IgD-negative memory B cell (primary cell): Measurements from ENCODE around the gene FAXC. TPM values are rescaled to one million over a fixed set of nuclear protein-coding genes. Genes with fewer than 3 reads are reported as not detected.
A peak's percentile ranks its signal among the peaks of the same experiment; 100 is the strongest.
"Not testable (repeated sequence)": the region's sequence is repeated elsewhere in the genome, so short reads cannot be mapped to it uniquely, and the experiment has no call there.

Source experiments
- H3K27ac Mint-ChIP-seq, 3 donors: one replicate each; pipeline ENCODE4 v1.8.0; 2020 to 2022; ENCODE audit warnings: mild to moderate bottlenecking in 3 of 3, mixed read lengths in 3 of 3, moderate library complexity in 1 of 3
- H3K27me3 Mint-ChIP-seq: one replicate; pipeline ENCODE4 v1.8.0; 2021; ENCODE audit warnings: mixed read lengths
- H3K36me3 Mint-ChIP-seq: one replicate; pipeline ENCODE4 v1.8.0; 2020; ENCODE audit warnings: mild to moderate bottlenecking, mixed read lengths
- H3K4me1 Mint-ChIP-seq, 3 donors: one replicate each; pipeline ENCODE4 v1.8.0; 2020 to 2022; ENCODE audit warnings: mixed read lengths in 3 of 3, mild to moderate bottlenecking in 1 of 3
- H3K4me3 Mint-ChIP-seq, 4 donors: one replicate each; pipeline ENCODE4 v1.8.0; 2020 to 2022; ENCODE audit warnings: mild to moderate bottlenecking in 4 of 4, mixed read lengths in 4 of 4, moderate library complexity in 3 of 4
- H3K9me3 Mint-ChIP-seq, 3 donors: one replicate each; pipeline ENCODE4 v1.8.0; 2020 to 2021; ENCODE audit warnings: mixed read lengths in 3 of 3, mild to moderate bottlenecking in 1 of 3
- polyA plus RNA-seq: library from polyadenylated mRNA; unstranded; fragments of 300-500 nt; fragmentation: Illumina TruSeq; gene quantifications from one replicate; pipeline ENCODE4 v1.2.3, GENCODE V29; 2021

FAXC gene
- polyA plus RNA-seq, 1 donor from 2014 or later, result not detected

- Mint-ChIP-seq H3K4me3 (no peak overlapping the region), H3K27me3 (peaks cover 36% of the 10 kb centered on the region), H3K9me3 (peaks cover 0 to 2% (median 0%) of the 10 kb centered on the region in 3 donors)
These were observed 3.7 kb upstream of the FAXC start for GRCh38 chr6:99353126-99353525.

GRCh38 chr6:99350573-99350972 is 1.1 kb upstream of the FAXC start:
- no peaks in the 10 kb centered on the region for H3K36me3 Mint-ChIP-seq
- H3K27me3 Mint-ChIP-seq, result peaks cover 38% of the 10 kb centered on the region
- peak overlapping the region in 2 of 4 donors; percentile 31 to 81 for H3K4me3 Mint-ChIP-seq

More at GRCh38 chr6:99353126-99353525, 3.7 kb upstream of the FAXC start:
- Mint-ChIP-seq H3K4me1 (peaks cover 3 to 6% (median 5%) of the 10 kb centered on the region in 3 donors), H3K27ac (no peak overlapping the region), H3K36me3 (no peaks in the 10 kb centered on the region)

GRCh38 chr6:99348288-99349170 is 945 bp downstream of the FAXC start:
- Mint-ChIP-seq H3K4me1 (peaks cover 3 to 6% (median 5%) of the 10 kb centered on the region in 3 donors), H3K27me3 (peaks cover 33% of the 10 kb centered on the region), H3K4me3 (peak overlapping the region in 2 of 4 donors; percentile 24 to 80), H3K27ac (no peak overlapping the region), H3K36me3 (no peaks in the 10 kb centered on the region), H3K9me3 (peaks cover 0 to 2% (median 0%) of the 10 kb centered on the region in 3 donors)

More at GRCh38 chr6:99350573-99350972, 1.1 kb upstream of the FAXC start:
- Mint-ChIP-seq H3K9me3 (no peaks in the 10 kb centered on the region), H3K27ac (no peak overlapping the region), H3K4me1 (peaks cover 3 to 6% (median 5%) of the 10 kb centered on the region in 3 donors)

GRCh38 chr6:99347804-99348203 is 1.7 kb downstream of the FAXC start:
- Mint-ChIP-seq H3K27me3 (peaks cover 28% of the 10 kb centered on the region), H3K36me3 (no peaks in the 10 kb centered on the region), H3K4me1 (peaks cover 3 to 6% (median 5%) of the 10 kb centered on the region in 3 donors), H3K9me3 (peaks cover 0 to 2% (median 0%) of the 10 kb centered on the region in 3 donors), H3K27ac (no peak overlapping the region), H3K4me3 (no peak overlapping the region)

- no peak overlapping the region for H3K4me3 Mint-ChIP-seq
- H3K27me3 Mint-ChIP-seq, result peaks cover 30% of the 10 kb centered on the region
- H3K9me3 Mint-ChIP-seq, result peaks cover 0 to 2% (median 0%) of the 10 kb centered on the region in 3 donors
- peaks cover 5 to 7% (median 5%) of the 10 kb centered on the region in 3 donors for H3K4me1 Mint-ChIP-seq
- no peak overlapping the region for H3K27ac Mint-ChIP-seq
- no peaks in the 10 kb centered on the region for H3K36me3 Mint-ChIP-seq
These were observed 2.9 kb downstream of the FAXC start for GRCh38 chr6:99346595-99346994.

GRCh38 chr6:99345164-99345563 is 4.3 kb downstream of the FAXC start:
- Mint-ChIP-seq H3K4me3 (no peak overlapping the region), H3K27me3 (peaks cover 22% of the 10 kb centered on the region)

GRCh38 chr6:99344289-99344688 is 5.2 kb downstream of the FAXC start:
- peaks cover 19% of the 10 kb centered on the region for H3K27me3 Mint-ChIP-seq
- H3K36me3 Mint-ChIP-seq, result no peaks in the 10 kb centered on the region
- H3K9me3 Mint-ChIP-seq, result peaks cover 0 to 2% (median 0%) of the 10 kb centered on the region in 3 donors
- no peak overlapping the region for H3K27ac Mint-ChIP-seq
- no peak overlapping the region for H3K4me3 Mint-ChIP-seq
- H3K4me1 Mint-ChIP-seq, result peaks cover 0 to 5% (median 3%) of the 10 kb centered on the region in 3 donors

More at GRCh38 chr6:99345164-99345563, 4.3 kb downstream of the FAXC start:
- Mint-ChIP-seq H3K9me3 (peaks cover 0 to 2% (median 0%) of the 10 kb centered on the region in 3 donors), H3K4me1 (peaks cover 2 to 6% (median 5%) of the 10 kb centered on the region in 3 donors), H3K27ac (no peak overlapping the region), H3K36me3 (no peaks in the 10 kb centered on the region)

GRCh38 chr6:99341862-99342455 is 7.5 kb downstream of the FAXC start:
- Mint-ChIP-seq H3K27ac (no peak overlapping the region), H3K4me1 (peaks cover 0 to 5% (median 2%) of the 10 kb centered on the region in 3 donors), H3K4me3 (no peak overlapping the region), H3K36me3 (no peaks in the 10 kb centered on the region), H3K9me3 (peaks cover 0 to 2% (median 0%) of the 10 kb centered on the region in 3 donors), H3K27me3 (peaks cover 17% of the 10 kb centered on the region)

- no peaks in the 10 kb centered on the region for H3K36me3 Mint-ChIP-seq
- no peak overlapping the region for H3K4me3 Mint-ChIP-seq
- H3K9me3 Mint-ChIP-seq, result peaks cover 0 to 1% (median 0%) of the 10 kb centered on the region in 3 donors
- no peak overlapping the region for H3K27ac Mint-ChIP-seq
- H3K4me1 Mint-ChIP-seq, result peaks cover 2 to 8% (median 7%) of the 10 kb centered on the region in 3 donors
- H3K27me3 Mint-ChIP-seq, result peaks cover 20% of the 10 kb centered on the region
These were observed 11.3 kb downstream of the FAXC start for GRCh38 chr6:99338188-99338587.

GRCh38 chr6:99335298-99335697 is 14.2 kb downstream of the FAXC start:
- peaks cover 5 to 13% (median 11%) of the 10 kb centered on the region in 3 donors for H3K4me1 Mint-ChIP-seq
- H3K36me3 Mint-ChIP-seq, H3K9me3 Mint-ChIP-seq, H3K27ac Mint-ChIP-seq, H3K4me3 Mint-ChIP-seq: not testable (repeated sequence)
- peaks cover 14% of the 10 kb centered on the region for H3K27me3 Mint-ChIP-seq

GRCh38 chr6:99334526-99335127 is 14.8 kb downstream of the FAXC start:
- Mint-ChIP-seq H3K36me3 (peaks cover 2% of the 10 kb centered on the region), H3K9me3 (peaks cover 0 to 1% (median 0%) of the 10 kb centered on the region in 3 donors), H3K27me3 (peaks cover 14% of the 10 kb centered on the region), H3K4me1 (peaks cover 7 to 17% (median 14%) of the 10 kb centered on the region in 3 donors), H3K4me3 (no peak overlapping the region), H3K27ac (no peak overlapping the region)

GRCh38 chr6:99333068-99333467 is 16.4 kb downstream of the FAXC start:
- Mint-ChIP-seq H3K4me3 (no peak overlapping the region), H3K36me3 (peaks cover 2% of the 10 kb centered on the region), H3K27ac (no peak overlapping the region), H3K27me3 (peaks cover 6% of the 10 kb centered on the region), H3K4me1 (peaks cover 7 to 17% (median 14%) of the 10 kb centered on the region in 3 donors), H3K9me3 (peaks cover 0 to 1% (median 0%) of the 10 kb centered on the region in 3 donors)

GRCh38 chr6:99331531-99331930 is 17.9 kb downstream of the FAXC start:
- Mint-ChIP-seq H3K27ac (no peak overlapping the region), H3K27me3 (peaks cover 3% of the 10 kb centered on the region), H3K4me3 (no peak overlapping the region), H3K36me3 (peaks cover 2% of the 10 kb centered on the region), H3K4me1 (peaks cover 7 to 17% (median 14%) of the 10 kb centered on the region in 3 donors), H3K9me3 (peaks cover 0 to 1% (median 0%) of the 10 kb centered on the region in 3 donors)

- Mint-ChIP-seq H3K9me3 (peaks cover 0 to 1% (median 0%) of the 10 kb centered on the region in 3 donors), H3K27me3 (peaks cover 2% of the 10 kb centered on the region), H3K27ac (no peak overlapping the region), H3K4me3 (no peak overlapping the region), H3K36me3 (peaks cover 2% of the 10 kb centered on the region), H3K4me1 (peaks cover 7 to 17% (median 14%) of the 10 kb centered on the region in 3 donors)
These were observed 19.3 kb downstream of the FAXC start for GRCh38 chr6:99330159-99330558.

- H3K27me3 Mint-ChIP-seq, result peaks cover 10% of the 10 kb centered on the region
- H3K27ac Mint-ChIP-seq, result no peak overlapping the region
- H3K36me3 Mint-ChIP-seq, result no peaks in the 10 kb centered on the region
- H3K4me1 Mint-ChIP-seq, result peaks cover 0 to under 1% (median 0%) of the 10 kb centered on the region in 3 donors
- no peaks in the 10 kb centered on the region for H3K9me3 Mint-ChIP-seq
- no peak overlapping the region for H3K4me3 Mint-ChIP-seq
These were observed 24.5 kb downstream of the FAXC start for GRCh38 chr6:99324996-99325395.
